Stimulated activated CD4-positive, alpha-beta T cell treated with anti-CD3 and anti-CD28 coated beads, Interleukin-15, amount 100 ng/mL, for 24 hours (primary cell): ENCODE results near the gene PTAFR.

Experiments used
- DNase-seq: peaks from one replicate; pipeline ENCODE4 v3.0.0-alpha.2; 2020

The PTAFR gene

GRCh38 chr1:28114844-28115243 is 61.6 kb downstream of the PTAFR start:
- DNase-seq = no peak

- no peak for DNase-seq
These were observed 63.3 kb downstream of the PTAFR start for GRCh38 chr1:28113242-28113572.

DNA sequence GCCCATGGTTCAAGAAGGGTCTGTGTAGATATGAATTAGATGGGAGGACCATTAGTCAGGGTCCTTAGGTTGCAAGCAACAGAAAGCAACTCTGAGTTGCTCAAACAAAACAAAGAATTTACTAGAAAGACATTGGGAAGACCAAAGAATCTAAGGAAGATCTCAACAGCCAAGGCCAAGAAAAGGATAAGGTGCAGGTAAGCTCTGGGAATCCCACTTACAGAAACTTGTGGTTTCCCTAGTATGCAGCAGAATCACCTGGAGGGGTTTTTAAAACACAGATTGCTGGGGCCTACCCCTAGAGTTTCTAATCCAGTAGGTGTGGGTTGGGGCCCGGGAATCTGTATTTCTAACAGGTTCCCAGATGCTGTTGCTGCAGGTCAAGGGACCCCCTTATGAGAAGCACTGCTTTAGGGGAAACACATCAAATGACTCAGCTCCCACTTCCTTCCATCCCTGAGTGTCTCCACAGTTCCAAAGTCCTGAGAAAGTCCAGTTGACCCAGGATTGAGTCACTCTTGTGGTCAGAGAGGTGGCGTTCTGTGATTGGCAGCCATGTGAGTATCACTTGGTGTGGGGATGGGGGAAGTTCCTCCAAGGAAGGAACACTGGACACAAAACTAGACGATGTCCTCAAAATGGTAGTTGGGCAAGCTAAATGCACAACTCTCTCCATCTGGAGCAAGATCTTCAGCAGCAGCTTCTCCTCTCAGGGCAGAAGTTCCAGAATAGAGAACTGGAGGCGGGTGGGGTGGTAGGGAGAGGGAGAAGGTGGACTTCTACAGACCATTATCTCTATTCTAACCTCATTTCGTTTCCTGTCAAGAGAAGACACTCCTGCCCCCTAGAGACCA is 63.9 kb downstream of the PTAFR start:
- DNase-seq = no peak

DNA sequence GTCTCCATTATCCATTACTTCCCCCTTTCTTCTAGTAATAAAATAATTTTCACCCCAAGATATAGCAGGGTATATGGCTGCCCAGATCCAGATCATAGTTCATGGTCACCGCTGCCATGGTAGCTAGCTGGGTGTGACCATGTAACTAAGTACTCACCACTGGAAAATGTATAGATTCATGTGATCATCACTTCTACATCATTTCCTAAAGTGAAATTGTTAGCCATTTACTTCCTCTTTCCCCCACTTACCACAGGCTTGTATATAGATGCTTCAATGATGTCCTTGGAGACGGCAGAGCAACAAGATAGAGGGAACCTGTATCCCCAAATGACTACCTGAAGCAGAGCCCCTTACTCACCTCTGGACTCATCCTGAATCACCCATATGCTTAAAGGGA is 65.3 kb downstream of the PTAFR start:
- no peak for DNase-seq

GRCh38 chr1:28110555-28110954 is 65.9 kb downstream of the PTAFR start:
- DNase-seq = no peak

DNA sequence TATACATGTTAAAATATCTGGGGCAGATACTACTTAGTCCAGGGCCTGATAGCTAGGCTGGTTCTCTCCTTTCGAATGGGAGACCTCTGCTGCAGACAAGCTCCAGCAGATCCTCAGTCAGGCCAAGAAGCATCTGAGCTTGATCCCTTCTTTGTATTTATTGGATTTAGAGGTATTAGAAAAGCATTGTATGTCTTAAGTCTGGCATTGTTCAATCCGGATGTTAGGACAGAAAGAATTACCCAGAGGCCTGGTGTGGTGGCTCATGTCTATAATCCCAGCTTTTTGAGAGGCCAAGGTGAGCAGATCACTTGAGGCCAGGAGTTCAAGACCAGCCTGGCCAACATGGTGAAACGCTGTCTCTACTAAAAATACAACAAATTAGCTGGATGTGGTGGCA is 66.9 kb downstream of the PTAFR start:
- DNase-seq = no peak

GRCh38 chr1:28108001-28108400 is 68.5 kb downstream of the PTAFR start:
- no peak for DNase-seq

GRCh38 chr1:28104866-28105467 is 71.5 kb downstream of the PTAFR start:
- no peak for DNase-seq

DNA sequence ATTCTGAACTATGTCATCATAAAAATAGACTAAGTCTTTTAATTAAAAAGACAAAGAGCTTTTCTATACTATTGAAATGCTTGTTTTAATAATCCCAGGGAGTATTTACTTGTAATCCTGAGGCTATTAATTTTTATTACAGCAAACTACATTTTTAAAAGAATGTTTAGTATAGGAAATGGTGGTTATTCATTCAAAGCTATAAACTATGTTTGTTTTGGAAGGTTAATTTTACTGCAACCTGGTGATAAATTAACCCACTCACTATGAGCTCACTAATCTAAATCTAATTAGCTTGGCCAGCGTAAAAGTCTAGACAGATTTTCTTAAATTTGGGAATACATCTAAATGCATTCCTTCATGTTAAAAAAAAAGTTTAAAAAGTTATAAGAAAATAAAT is 74.3 kb downstream of the PTAFR start:
- no peak for DNase-seq

DNA sequence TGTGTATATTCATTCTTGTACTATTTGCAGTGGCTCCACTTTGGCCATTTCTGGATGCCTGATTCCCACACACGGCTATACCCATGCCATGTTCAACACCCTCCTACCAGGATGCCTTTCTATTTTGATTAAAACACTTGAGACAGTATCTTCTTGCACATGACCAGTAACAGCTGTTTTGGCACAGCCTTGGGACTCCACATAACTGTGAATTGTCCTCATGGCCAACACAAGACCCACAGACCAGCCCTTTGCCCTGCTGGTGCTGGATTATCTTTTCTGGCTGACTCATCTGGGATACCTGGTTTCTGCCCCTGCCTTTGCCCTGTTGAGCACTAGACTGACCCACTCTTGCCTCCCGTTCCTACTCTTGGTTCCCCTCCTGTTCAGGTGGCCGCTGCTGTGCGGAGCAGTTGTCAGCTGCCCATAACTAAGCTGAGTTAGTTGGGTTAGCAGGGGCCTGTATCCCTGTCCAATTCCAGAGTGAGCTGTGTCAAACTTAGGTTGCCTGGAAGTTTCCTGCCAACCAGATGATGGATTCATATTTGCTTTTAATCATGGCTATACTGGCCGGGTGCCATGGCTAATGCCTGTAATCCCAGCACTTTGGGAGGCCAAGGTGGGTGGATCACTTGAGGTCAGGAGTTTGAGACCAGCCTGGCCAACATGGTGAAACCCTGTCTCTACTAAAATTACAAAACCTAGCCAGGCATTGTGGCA is 77.3 kb downstream of the PTAFR start:
- no peak for DNase-seq
